H9 (cell line): Measurements from ENCODE around the gene ATCAY. TPM values are rescaled to one million over a fixed set of nuclear protein-coding genes. Genes with fewer than 3 reads are reported as not detected.

Experiments
- DNase-seq: peaks from one replicate; pipeline ENCODE4 v3.0.0-alpha.2; 2017
- H2AFZ ChIP-seq: one replicate; pipeline ENCODE4 v1.6.1; 2013; ENCODE audit warnings: mild to moderate bottlenecking, low read length, control low read depth, moderate library complexity
- H2AK5ac ChIP-seq: 2 replicates; pipeline ENCODE4 v1.6.1; 2013; ENCODE audit warnings: low read length, control low read depth, mixed read lengths; ENCODE audit not compliant: insufficient read length
- H2BK120ac ChIP-seq: one replicate; pipeline ENCODE4 v1.6.1; 2013; ENCODE audit warnings: low read depth, mild to moderate bottlenecking, low read length, control low read depth, inconsistent platforms; ENCODE audit not compliant: poor library complexity, severe bottlenecking
- H2BK12ac ChIP-seq: 2 replicates; pipeline ENCODE4 v1.6.1; 2013; ENCODE audit warnings: low read length, control low read depth, mixed read lengths, low read depth; ENCODE audit not compliant: insufficient read length
- H2BK15ac ChIP-seq: 2 replicates; pipeline ENCODE4 v1.6.1; 2013; ENCODE audit warnings: low read depth, low read length, control low read depth
- H2BK20ac ChIP-seq: one replicate; pipeline ENCODE4 v1.6.1; 2013; ENCODE audit warnings: low read depth, mild to moderate bottlenecking, low read length, control low read depth, inconsistent platforms; ENCODE audit not compliant: poor library complexity, severe bottlenecking
- H2BK5ac ChIP-seq: 2 replicates; pipeline ENCODE4 v1.6.1; 2013; ENCODE audit warnings: low read length, control low read depth, mixed read lengths; ENCODE audit not compliant: insufficient read length
- H3K14ac ChIP-seq: 2 replicates; pipeline ENCODE4 v1.6.1; 2013; ENCODE audit warnings: low read length, control low read depth; ENCODE audit not compliant: insufficient read depth
- H3K18ac ChIP-seq: 2 replicates; pipeline ENCODE4 v1.6.1; 2013; ENCODE audit warnings: low read depth, mild to moderate bottlenecking, mixed read lengths, low read length, control low read depth; ENCODE audit not compliant: insufficient read length
- H3K23ac ChIP-seq: 2 replicates; pipeline ENCODE4 v1.6.1; 2013; ENCODE audit warnings: low read length, control low read depth, mixed read lengths, low read depth; ENCODE audit not compliant: insufficient read length
- H3K23me2 ChIP-seq: 2 replicates; pipeline ENCODE4 v1.6.1; 2013; ENCODE audit warnings: low read depth, mild to moderate bottlenecking, mixed read lengths, low read length, control low read depth; ENCODE audit not compliant: insufficient read length, poor library complexity, severe bottlenecking
- H3K27ac ChIP-seq: 2 replicates; pipeline ENCODE4 v1.5.1; 2013; ENCODE audit warnings: low read length, control low read depth, mixed read lengths, low read depth; ENCODE audit not compliant: insufficient read length
- H3K27me3 ChIP-seq: 2 replicates; pipeline ENCODE4 v1.6.1; 2013; ENCODE audit warnings: low read length, control low read depth, inconsistent platforms; ENCODE audit not compliant: insufficient read depth
- H3K4ac ChIP-seq: 2 replicates; pipeline ENCODE4 v1.6.1; 2013; ENCODE audit warnings: low read depth, mild to moderate bottlenecking, control low read depth, inconsistent platforms, low read length, moderate library complexity
- H3K4me1 ChIP-seq: 2 replicates; pipeline ENCODE4 v1.6.1; 2013; ENCODE audit warnings: low read length, control low read depth, inconsistent platforms; ENCODE audit not compliant: insufficient read depth
- H3K4me2 ChIP-seq: 2 replicates; pipeline ENCODE4 v1.6.1; 2013; ENCODE audit warnings: low read length, control low read depth, mixed read lengths; ENCODE audit not compliant: insufficient read length, insufficient read depth
- H3K56ac ChIP-seq: 2 replicates; pipeline ENCODE4 v1.6.1; 2013; ENCODE audit warnings: low read depth, mild to moderate bottlenecking, mixed read lengths, low read length, control low read depth; ENCODE audit not compliant: insufficient read length
- H3K79me1 ChIP-seq: 2 replicates; pipeline ENCODE4 v1.6.1; 2013; ENCODE audit warnings: low read depth, mild to moderate bottlenecking, moderate library complexity, low read length, control low read depth, inconsistent platforms; ENCODE audit not compliant: insufficient read depth, poor library complexity, severe bottlenecking
- H3K79me2 ChIP-seq: 2 replicates; pipeline ENCODE4 v1.6.1; 2013; ENCODE audit warnings: low read length, control low read depth, inconsistent platforms; ENCODE audit not compliant: insufficient read depth
- H3K9ac ChIP-seq: 2 replicates; pipeline ENCODE4 v1.6.1; 2013; ENCODE audit warnings: low read length, control low read depth, mixed read lengths; ENCODE audit not compliant: insufficient read length; ENCODE audit errors: extremely low read depth
- H3K9me3 ChIP-seq: one replicate; pipeline ENCODE4 v1.6.1; 2013; ENCODE audit warnings: low read depth, low read length, inconsistent platforms; ENCODE audit not compliant: control insufficient read depth
- H3T11ph ChIP-seq: one replicate; pipeline ENCODE4 v1.6.1; 2013; ENCODE audit warnings: mild to moderate bottlenecking, low read length, control low read depth, inconsistent platforms
- H4K20me1 ChIP-seq: one replicate; pipeline ENCODE4 v1.6.1; 2013; ENCODE audit not compliant: control insufficient read depth, insufficient read length, insufficient read depth
- H4K5ac ChIP-seq: 2 replicates; pipeline ENCODE4 v1.6.1; 2013; ENCODE audit warnings: low read depth, mild to moderate bottlenecking, mixed read lengths, low read length, control low read depth; ENCODE audit not compliant: insufficient read length
- H4K8ac ChIP-seq: replicated peaks from 2 replicates; pipeline ENCODE4 v1.6.1; 2013; ENCODE audit warnings: low read length, control low read depth, mixed read lengths, low read depth; ENCODE audit not compliant: insufficient read length
- H4K91ac ChIP-seq: 2 replicates; pipeline ENCODE4 v1.6.1; 2013; ENCODE audit warnings: low read depth, mild to moderate bottlenecking, moderate library complexity, mixed read lengths, low read length, control low read depth; ENCODE audit not compliant: insufficient read length
- H3K27ac Mint-ChIP-seq, 3 experiments: 2 replicates in 2 of 3; 3 replicates in 1 of 3; pipeline ENCODE4 v1.8.0; 2020 to 2021; ENCODE audit warnings: mixed read lengths in 3 of 3, mild to moderate bottlenecking in 1 of 3, moderate library complexity in 1 of 3
- H3K27me3 Mint-ChIP-seq: 2 replicates; pipeline ENCODE4 v1.8.0; 2021; ENCODE audit warnings: low read depth, mild to moderate bottlenecking, moderate library complexity, mixed read lengths
- H3K36me3 Mint-ChIP-seq, 3 experiments: 2 replicates in 2 of 3; 3 replicates in 1 of 3; pipeline ENCODE4 v1.8.0; 2020 to 2021; ENCODE audit warnings: low read depth in 3 of 3, mixed read lengths in 3 of 3; ENCODE audit not compliant: insufficient read depth in 1 of 3
- H3K4me1 Mint-ChIP-seq, 2 experiments: 2 replicates each; pipeline ENCODE4 v1.8.0; 2020; ENCODE audit warnings: mixed read lengths in 2 of 2
- H3K4me3 Mint-ChIP-seq, 2 experiments: 2 replicates in 1 of 2; 3 replicates in 1 of 2; pipeline ENCODE4 v1.8.0; 2020 to 2021; ENCODE audit warnings: mild to moderate bottlenecking in 2 of 2, mixed read lengths in 2 of 2, moderate library complexity in 1 of 2
- H3K9me3 Mint-ChIP-seq, 2 experiments: 2 replicates in 1 of 2; 3 replicates in 1 of 2; pipeline ENCODE4 v1.8.0; 2020; ENCODE audit warnings: mild to moderate bottlenecking in 2 of 2, mixed read lengths in 2 of 2, moderate library complexity in 1 of 2
- WGBS: extraction: QIAGEN DNeasy Blood & Tissue Kit; methylation state at CpG from one replicate; pipeline ENCODE4 v1.1.7; 2013; ENCODE audit warnings: missing lambda C conversion rate, low lambda C conversion rate, mixed read lengths; ENCODE audit not compliant: insufficient read length; ENCODE audit errors: extremely low coverage; 5-methylcytosine and 5-hydroxymethylcytosine counted together
- total RNA-seq: library from RNA; stranded (reverse); gene quantifications from 2 replicates; pipeline ENCODE4 v1.2.1, GENCODE V29; 2021
- TF ChIP-seq, protein P1 (sequence below): fragments of 200-600 bp; sonication (generic); conservative IDR thresholded peaks from 3 replicates; pipeline ENCODE4 v1.8.0; 2021; ENCODE audit warnings: antibody characterized with exemption, mild to moderate bottlenecking

Gene ATCAY
- total RNA-seq, 1 experiment from 2014 or later = 12.2 TPM

DNA sequence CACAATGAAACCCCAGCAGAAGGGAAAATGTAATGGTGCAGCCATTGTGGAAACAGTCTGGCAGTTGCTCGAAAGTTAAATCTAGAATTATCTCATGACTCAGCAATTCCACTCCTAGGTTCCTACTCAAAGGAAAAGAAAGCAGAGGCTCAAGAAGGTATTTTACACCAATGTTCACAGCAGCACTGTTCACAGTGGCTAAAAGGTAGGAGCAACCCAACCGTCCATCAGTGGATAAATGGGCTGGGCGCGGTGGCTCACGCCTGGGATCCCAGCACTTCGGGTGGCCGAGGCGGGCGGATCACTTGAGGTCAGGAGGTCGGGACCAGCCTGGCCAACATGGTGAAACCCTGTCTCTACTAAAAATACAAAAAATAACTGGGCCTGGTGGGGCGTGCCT is 37.5 kb upstream of the ATCAY start:
- H3K27ac Mint-ChIP-seq = no peak overlapping the region

More for the DNA sequence above, 37.5 kb upstream of the ATCAY start:
- Histone ChIP-seq H3K4me2 (no peak overlapping the region), H3T11ph (no peak overlapping the region), H3K18ac (no peak overlapping the region), H3K14ac (no peak overlapping the region), H2AK5ac (no peak overlapping the region), H2BK120ac (no peak overlapping the region), H4K8ac (no peak overlapping the region), H2AFZ (no peak overlapping the region), H3K4ac (no peak overlapping the region), H3K27ac (no peak overlapping the region), H3K4me1 (no peaks in the 10 kb centered on the region; the same call in 1 of the 2 replicates), H2BK5ac (no peak overlapping the region), H3K23ac (no peak overlapping the region), H3K56ac (no peak overlapping the region), H3K79me2 (no peaks in the 10 kb centered on the region), H4K91ac (no peak overlapping the region), H2BK15ac (no peak overlapping the region), H2BK12ac (no peak overlapping the region), H4K20me1 (no peaks in the 10 kb centered on the region), H3K9ac (no peak overlapping the region), H3K27me3 (no peaks in the 10 kb centered on the region), H3K79me1 (no peaks in the 10 kb centered on the region), H3K23me2 (no peaks in the 10 kb centered on the region), H3K9me3 (no peaks in the 10 kb centered on the region), H4K5ac (no peak overlapping the region), H2BK20ac (no peak overlapping the region)
- WGBS = no CpG with 5 or more reads among the region's 11 CpGs
- no peak for DNase-seq
- Mint-ChIP-seq H3K36me3 (no peaks in the 10 kb centered on the region; a peak in 2 of 7 replicates), H3K4me3 (no peak overlapping the region), H3K9me3 (peaks cover under 1 to 2% of the 10 kb centered on the region in 2 experiments; a peak in 4 of 5 replicates), H3K4me1 (no peaks in the 10 kb centered on the region), H3K27me3 (peaks cover 7% of the 10 kb centered on the region)
- TF ChIP-seq, protein P1, sequence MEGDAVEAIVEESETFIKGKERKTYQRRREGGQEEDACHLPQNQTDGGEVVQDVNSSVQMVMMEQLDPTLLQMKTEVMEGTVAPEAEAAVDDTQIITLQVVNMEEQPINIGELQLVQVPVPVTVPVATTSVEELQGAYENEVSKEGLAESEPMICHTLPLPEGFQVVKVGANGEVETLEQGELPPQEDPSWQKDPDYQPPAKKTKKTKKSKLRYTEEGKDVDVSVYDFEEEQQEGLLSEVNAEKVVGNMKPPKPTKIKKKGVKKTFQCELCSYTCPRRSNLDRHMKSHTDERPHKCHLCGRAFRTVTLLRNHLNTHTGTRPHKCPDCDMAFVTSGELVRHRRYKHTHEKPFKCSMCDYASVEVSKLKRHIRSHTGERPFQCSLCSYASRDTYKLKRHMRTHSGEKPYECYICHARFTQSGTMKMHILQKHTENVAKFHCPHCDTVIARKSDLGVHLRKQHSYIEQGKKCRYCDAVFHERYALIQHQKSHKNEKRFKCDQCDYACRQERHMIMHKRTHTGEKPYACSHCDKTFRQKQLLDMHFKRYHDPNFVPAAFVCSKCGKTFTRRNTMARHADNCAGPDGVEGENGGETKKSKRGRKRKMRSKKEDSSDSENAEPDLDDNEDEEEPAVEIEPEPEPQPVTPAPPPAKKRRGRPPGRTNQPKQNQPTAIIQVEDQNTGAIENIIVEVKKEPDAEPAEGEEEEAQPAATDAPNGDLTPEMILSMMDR = no peak
